Spinal cord (tissue), 10 donors: Measurements from ENCODE around the gene UNC45A. TPM values are rescaled to one million over a fixed set of nuclear protein-coding genes. Genes with fewer than 3 reads are reported as not detected.

Source experiments
- DNase-seq, 6 donors: peaks; one replicate each; pipeline versions ENCODE4 v3.0.0 to v3.0.0-alpha.2; 2013 to 2015; ENCODE audit warnings: low spot score in 6 of 6, low read depth in 4 of 6
- H3K27ac ChIP-seq: one replicate; pipeline ENCODE4 v1.5.1; 2013; ENCODE audit warnings: low read depth, low read length, control low read depth
- H3K27me3 ChIP-seq: one replicate; pipeline ENCODE4 v1.6.1; 2013; ENCODE audit warnings: low read length; ENCODE audit not compliant: control insufficient read depth, insufficient read depth
- H3K36me3 ChIP-seq: one replicate; pipeline ENCODE4 v1.6.1; 2013; ENCODE audit warnings: low read length; ENCODE audit not compliant: control insufficient read depth, insufficient read depth
- H3K4me1 ChIP-seq: one replicate; pipeline ENCODE4 v1.6.1; 2013; ENCODE audit warnings: low read length; ENCODE audit not compliant: control insufficient read depth, insufficient read depth
- H3K4me3 ChIP-seq: one replicate; pipeline ENCODE4 v1.5.1; 2013; ENCODE audit warnings: low read depth, low read length, control low read depth
- H3K9me3 ChIP-seq: one replicate; pipeline ENCODE4 v1.6.1; 2013; ENCODE audit warnings: low read length; ENCODE audit not compliant: control insufficient read depth, insufficient read depth
- WGBS: methylation state at CpG from one replicate; pipeline ENCODE4 v1.1.5; 2013; ENCODE audit warnings: missing lambda C conversion rate; ENCODE audit not compliant: insufficient coverage; 5-methylcytosine and 5-hydroxymethylcytosine counted together
- polyA plus RNA-seq, 2 donors: library from polyadenylated mRNA; unstranded; fragments of 120-200 nt; gene quantifications; one replicate each; pipeline ENCODE4 v1.2.1, GENCODE V29; 2013; ENCODE audit not compliant: insufficient read length in 2 of 2
- total RNA-seq, 2 donors: library from RNA; depleted of rRNA in 1 of 2; stranded (reverse); fragments of 120-200 nt in 1 of 2; fragments of >200 nt in 1 of 2; gene quantifications; one replicate each; pipeline versions ENCODE4 v1.2.3 to v1.2.4, GENCODE V29; 2013 to 2014
- donor health status: healthy.

UNC45A gene
- total and polyA plus RNA-seq, 4 donors = 29.3 to 54.7 (median 47.5) TPM

DNA sequence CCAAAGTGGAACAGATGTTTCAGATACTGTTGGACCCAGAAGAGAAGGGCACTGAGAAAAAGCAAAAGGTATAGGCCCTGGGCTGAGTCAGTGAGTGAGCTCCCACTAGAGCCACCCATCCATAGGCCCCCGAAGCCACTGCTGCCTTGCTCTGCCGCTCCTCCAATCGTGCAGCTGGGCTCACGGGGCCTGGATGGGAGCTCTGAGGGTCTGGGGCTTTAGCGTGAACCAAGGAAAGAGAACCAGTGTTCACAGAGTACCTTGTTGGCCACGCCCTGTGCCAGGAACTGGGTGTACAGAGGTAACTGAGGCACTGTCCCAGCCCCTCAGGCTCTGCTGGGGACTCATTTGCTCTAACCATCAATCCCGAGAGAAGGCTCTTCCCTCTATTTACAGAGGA is 4.7 kb downstream of the UNC45A start:
- Histone ChIP-seq H3K27ac (no peak overlapping the region), H3K9me3 (no peaks in the 10 kb centered on the region), H3K27me3 (no peaks in the 10 kb centered on the region), H3K4me1 (peaks cover 21% of the 10 kb centered on the region), H3K4me3 (no peak overlapping the region), H3K36me3 (peaks cover 79% of the 10 kb centered on the region)
- 77% methylated on average over 5 of the region's 7 CpGs for WGBS
- DNase-seq = no peak

DNA sequence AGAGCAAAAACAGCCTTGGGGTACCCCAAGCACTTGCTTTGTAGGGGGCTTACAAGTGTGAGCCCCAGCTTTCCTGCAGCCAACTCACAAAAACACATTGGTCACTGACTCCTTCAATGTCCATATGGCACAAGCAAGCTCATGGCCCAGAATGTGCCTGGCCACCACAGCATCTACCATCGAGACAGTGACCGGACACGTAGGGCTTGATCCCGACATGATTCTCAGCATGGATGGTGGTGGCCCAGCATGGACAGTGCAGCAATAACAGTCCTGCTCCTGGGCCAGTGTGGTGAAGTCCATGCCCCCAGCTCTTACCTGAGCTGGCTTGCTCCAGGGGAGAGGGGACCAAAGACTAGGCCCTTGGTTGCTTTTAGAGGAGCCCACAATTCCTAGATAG is 6.0 kb downstream of the UNC45A start:
- no peak overlapping the region for H3K4me3 ChIP-seq
- no peak for DNase-seq
- no peak overlapping the region for H3K27ac ChIP-seq
- 96% methylated on average over 4 of the region's 4 CpGs for WGBS
- H3K36me3 ChIP-seq = peaks cover 86% of the 10 kb centered on the region
- H3K27me3 ChIP-seq = no peaks in the 10 kb centered on the region
- H3K4me1 ChIP-seq = peaks cover 13% of the 10 kb centered on the region
- H3K9me3 ChIP-seq = no peaks in the 10 kb centered on the region

DNA sequence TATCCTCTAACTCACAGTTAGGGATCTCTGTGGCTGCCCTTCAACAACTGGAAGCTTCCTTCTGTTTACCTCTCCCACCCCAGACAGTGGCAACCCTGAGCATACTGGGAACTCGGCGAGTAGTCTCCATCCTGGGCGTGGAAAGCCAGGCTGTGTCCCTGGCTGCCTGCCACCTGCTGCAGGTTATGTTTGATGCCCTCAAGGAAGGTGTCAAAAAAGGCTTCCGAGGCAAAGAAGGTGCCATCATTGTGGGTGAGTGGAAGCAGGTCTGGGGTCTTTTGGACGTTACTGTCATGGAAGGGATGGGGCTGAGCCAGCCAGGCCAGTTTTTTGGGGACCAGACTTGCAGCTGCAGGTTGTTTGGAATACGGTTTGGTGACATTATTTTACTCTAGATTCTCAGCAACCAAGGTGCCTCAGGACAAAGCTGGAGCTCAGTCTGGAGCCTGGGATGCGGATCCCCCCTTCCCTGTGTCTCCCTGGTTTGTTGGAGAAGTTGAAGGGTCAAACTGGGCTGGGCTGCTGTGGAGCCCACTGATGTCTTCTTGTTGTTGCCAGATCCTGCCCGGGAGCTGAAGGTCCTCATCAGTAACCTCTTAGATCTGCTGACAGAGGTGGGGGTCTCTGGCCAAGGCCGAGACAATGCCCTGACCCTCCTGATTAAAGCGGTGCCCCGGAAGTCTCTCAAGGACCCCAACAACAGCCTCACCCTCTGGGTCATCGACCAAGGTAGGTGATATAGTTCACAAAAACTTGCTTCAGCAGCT is 7.5 kb downstream of the UNC45A start:
- DNase-seq = no peak
- no peaks in the 10 kb centered on the region for H3K4me1 ChIP-seq
- no peaks in the 10 kb centered on the region for H3K27me3 ChIP-seq
- H3K4me3 ChIP-seq = no peak overlapping the region
- H3K27ac ChIP-seq = no peak overlapping the region
- 96% methylated on average over 8 of the region's 12 CpGs for WGBS
- H3K9me3 ChIP-seq = no peaks in the 10 kb centered on the region
- peaks cover 92% of the 10 kb centered on the region for H3K36me3 ChIP-seq

DNA sequence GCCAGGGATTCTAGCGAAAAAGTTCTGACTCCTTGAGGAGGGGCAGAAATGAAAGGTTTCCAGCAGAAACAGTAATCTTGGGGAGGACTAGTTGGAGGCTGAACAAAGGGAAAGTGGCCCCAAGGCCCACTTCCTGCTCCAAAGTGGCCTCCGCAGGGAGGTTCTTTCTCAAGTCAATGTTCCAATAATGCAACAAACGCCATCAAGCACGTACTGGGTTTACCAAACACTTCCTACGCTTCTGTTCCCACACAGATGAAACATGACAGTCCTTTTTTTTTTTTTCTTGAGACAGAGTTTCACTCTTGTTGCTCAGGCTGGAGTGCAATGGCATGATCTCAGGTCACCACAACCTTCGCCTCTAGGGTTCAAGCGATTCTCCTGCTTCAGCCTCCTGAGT is 10.0 kb downstream of the UNC45A start:
- Histone ChIP-seq H3K27me3 (no peaks in the 10 kb centered on the region), H3K9me3 (no peaks in the 10 kb centered on the region), H3K4me3 (no peak overlapping the region), H3K36me3 (peaks cover 96% of the 10 kb centered on the region), H3K4me1 (no peaks in the 10 kb centered on the region), H3K27ac (no peak overlapping the region)
- WGBS = 85% methylated on average over 7 of the region's 7 CpGs
- DNase-seq = no peak

DNA sequence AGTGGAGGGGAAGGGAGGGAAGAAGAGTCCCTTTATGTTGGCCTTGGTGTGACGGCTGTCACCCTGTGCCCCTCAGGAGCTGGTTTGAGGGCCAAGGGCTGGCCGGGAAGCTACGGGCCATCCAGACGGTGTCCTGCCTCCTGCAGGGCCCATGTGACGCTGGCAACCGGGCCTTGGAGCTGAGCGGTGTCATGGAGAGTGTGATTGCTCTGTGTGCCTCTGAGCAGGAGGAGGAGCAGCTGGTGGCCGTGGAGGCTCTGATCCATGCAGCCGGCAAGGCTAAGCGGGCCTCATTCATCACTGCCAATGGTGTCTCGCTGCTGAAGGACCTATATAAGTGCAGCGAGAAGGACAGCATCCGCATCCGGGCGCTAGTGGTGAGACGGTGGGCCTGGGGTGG is 11.5 kb downstream of the UNC45A start:
- Histone ChIP-seq H3K27ac (no peak overlapping the region), H3K4me1 (no peaks in the 10 kb centered on the region), H3K4me3 (no peak overlapping the region), H3K9me3 (no peaks in the 10 kb centered on the region), H3K27me3 (no peaks in the 10 kb centered on the region), H3K36me3 (peaks cover 95% of the 10 kb centered on the region)
- no peak for DNase-seq
- 75% methylated on average over 16 of the region's 16 CpGs for WGBS

DNA sequence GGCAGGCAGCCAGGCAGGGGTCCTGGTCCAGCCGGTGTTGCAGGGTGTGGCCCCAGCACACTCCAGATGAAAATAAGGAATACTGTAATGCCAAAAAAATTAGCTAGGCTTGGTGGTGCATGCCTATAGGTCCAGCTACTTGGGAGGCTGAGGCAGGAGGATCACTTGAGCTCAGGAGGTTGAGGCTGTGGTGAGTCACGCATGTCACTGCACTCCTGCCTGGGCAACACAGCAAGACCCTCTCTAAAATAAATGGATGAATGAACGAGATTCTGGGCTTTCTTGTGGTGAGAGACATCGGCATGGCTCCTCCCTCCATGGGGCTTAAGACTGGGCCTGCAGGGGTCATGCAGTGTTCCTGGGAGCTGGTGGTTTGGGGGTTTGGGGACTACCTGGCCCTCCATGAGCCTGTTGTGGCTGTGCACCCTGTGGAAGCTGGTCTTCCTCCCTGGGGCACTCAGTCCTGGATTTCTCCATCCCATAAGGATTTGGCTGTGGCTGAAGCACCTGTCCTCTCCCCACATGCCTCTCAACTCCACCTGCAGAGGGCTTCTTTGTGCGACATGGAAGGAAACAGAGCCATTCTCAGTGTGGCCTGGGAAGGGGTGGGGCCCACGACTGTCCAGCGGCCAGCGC is 12.0 kb downstream of the UNC45A start:
- no peak overlapping the region for H3K27ac ChIP-seq
- no peaks in the 10 kb centered on the region for H3K27me3 ChIP-seq
- H3K4me3 ChIP-seq = no peak overlapping the region
- no peaks in the 10 kb centered on the region for H3K4me1 ChIP-seq
- 84% methylated on average over 7 of the region's 8 CpGs for WGBS
- no peak for DNase-seq
- H3K36me3 ChIP-seq = peaks cover 96% of the 10 kb centered on the region
- no peaks in the 10 kb centered on the region for H3K9me3 ChIP-seq

DNA sequence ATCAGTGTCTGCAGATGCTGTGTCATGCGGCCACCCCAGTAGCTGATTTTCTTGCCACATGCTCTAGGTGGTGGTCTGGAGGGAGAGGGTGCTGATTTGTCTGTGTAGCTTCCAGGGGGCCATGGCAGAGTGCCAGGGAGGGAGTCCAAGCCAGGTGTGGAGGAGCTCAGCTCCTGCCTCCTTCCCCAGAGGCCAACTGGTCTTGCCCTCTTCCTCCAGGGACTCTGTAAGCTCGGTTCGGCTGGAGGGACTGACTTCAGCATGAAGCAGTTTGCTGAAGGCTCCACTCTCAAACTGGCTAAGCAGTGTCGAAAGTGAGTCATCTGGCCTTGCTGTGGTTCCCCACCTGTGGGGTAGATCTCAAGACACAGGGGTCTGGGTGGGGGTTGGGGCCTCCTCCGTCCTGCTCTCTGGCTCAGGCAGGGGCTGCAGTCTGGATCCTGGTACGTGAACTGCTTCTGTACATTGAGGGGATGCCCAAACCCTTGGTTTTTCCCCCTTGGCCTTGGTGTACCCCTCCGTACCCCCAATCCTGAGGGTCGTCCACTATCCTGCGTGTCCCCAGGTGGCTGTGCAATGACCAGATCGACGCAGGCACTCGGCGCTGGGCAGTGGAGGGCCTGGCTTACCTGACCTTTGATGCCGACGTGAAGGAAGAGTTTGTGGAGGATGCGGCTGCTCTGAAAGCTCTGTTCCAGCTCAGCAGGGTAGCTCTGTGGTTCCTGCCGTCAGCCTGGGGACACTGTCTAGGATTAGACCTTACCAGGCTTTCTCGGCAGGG is 12.7 kb downstream of the UNC45A start:
- H3K36me3 ChIP-seq = peaks cover 95% of the 10 kb centered on the region
- no peaks in the 10 kb centered on the region for H3K27me3 ChIP-seq
- no peaks in the 10 kb centered on the region for H3K4me1 ChIP-seq
- DNase-seq = no peak
- no peaks in the 10 kb centered on the region for H3K9me3 ChIP-seq
- H3K4me3 ChIP-seq = no peak overlapping the region
- WGBS = 91% methylated on average over 18 of the region's 18 CpGs
- H3K27ac ChIP-seq = no peak overlapping the region

DNA sequence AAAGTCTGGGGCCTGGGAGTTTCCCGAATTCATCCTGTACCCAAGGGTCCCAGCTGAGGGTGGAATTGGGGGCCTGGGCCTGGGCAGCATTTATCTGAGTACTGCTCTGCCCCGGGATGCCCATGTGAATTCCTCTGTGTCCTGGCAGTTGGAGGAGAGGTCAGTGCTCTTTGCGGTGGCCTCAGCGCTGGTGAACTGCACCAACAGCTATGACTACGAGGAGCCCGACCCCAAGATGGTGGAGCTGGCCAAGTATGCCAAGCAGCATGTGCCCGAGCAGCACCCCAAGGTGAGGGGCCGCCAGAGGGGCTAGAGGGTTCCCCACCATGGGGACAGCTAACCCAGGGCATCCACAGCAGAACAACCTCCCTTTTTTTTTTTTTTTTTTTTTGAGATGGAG is 13.4 kb downstream of the UNC45A start:
- WGBS = 90% methylated on average over 7 of the region's 8 CpGs
- DNase-seq = no peak
- Histone ChIP-seq H3K27me3 (no peaks in the 10 kb centered on the region), H3K4me3 (no peak overlapping the region), H3K27ac (no peak overlapping the region), H3K9me3 (no peaks in the 10 kb centered on the region), H3K4me1 (no peaks in the 10 kb centered on the region), H3K36me3 (peaks cover 95% of the 10 kb centered on the region)

DNA sequence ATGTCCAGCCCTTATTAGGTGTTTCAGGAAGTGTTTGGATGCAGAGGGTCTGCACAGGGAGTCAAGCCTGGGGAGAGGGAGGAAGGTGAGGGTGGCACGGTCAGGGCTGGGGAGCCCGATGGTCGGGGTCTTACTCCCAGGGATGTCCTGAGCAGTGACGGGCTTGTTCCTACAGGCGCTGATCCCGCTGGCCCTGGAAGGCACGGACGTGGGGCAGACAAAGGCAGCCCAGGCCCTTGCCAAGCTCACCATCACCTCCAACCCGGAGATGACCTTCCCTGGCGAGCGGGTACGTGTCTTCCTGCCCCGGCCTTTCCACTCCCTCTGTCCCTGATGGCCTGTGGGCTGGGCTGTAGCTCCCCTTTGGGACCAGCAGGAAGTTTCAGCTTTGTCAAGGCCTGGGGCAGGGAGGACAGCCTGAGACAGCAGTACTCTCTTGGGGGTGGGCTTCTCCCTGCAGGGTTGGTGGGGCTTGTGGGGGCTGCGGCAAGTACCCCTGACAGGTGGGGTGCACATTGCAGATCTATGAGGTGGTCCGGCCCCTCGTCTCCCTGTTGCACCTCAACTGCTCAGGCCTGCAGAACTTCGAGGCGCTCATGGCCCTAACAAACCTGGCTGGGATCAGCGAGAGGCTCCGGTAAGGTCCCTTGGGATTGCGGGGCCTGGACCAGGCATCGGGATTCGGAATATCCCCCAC is 15.0 kb downstream of the UNC45A start:
- peaks cover 9% of the 10 kb centered on the region for H3K4me1 ChIP-seq
- peaks cover 84% of the 10 kb centered on the region for H3K36me3 ChIP-seq
- WGBS = 92% methylated on average over 23 of the region's 23 CpGs
- H3K27ac ChIP-seq = no peak overlapping the region
- no peak for DNase-seq
- H3K4me3 ChIP-seq = no peak overlapping the region
- H3K27me3 ChIP-seq = no peaks in the 10 kb centered on the region
- no peaks in the 10 kb centered on the region for H3K9me3 ChIP-seq
